ENCODE data around the gene TRIOBP.
A peak's percentile ranks its signal among the peaks of the same experiment; 100 is the strongest.

Gene TRIOBP

DNA sequence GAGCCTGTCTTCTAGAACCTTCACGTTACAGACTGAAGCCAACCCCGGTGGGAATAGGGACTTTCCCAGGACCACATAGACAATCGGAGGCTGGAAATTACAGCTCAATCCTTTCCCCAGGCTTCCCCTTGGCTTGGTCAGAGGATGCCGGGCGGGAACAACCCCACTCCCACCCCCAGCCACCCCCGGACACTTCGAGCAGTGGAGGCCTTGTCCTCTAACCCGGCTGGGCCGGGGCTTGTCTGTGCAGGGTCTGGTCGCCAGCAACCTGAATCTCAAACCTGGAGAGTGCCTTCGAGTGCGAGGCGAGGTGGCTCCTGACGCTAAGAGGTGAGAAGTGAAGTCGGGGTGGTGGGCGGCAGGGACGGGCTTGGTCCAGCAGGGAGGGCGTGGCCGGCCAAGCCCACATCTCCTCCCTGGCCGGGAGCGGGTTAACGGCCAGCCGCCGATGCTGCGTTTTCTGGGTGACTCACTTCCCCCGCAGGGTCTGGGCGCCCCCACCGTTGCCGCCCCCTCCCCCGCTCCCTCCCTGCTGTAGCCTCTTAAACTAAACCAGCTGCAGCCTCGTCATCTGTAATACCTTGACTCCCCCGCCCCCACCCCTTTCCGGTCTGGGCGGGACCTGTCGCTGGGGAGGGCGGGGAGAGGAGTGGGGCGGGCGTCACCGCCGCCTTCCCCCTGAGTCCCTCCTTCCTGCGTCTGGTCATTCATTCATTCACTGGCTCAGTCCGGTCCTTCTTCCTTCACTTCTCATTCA lies 19.9 kb upstream of the TRIOBP start:
- peak overlapping the region; percentile 82 to 86 for H3K4me3 Mint-ChIP-seq
- no peaks in the 10 kb centered on the region for H3K27me3 Mint-ChIP-seq
- ATAC-seq (replicated peaks) (peak; percentile 75 to 81), DNase-seq (peak; percentile 89)
- H3K36me3 Mint-ChIP-seq, result peaks cover 8 to 10% of the 10 kb centered on the region in 2 donors
- H3K4me1 Mint-ChIP-seq, result peaks cover 43 to 83% of the 10 kb centered on the region in 2 donors
- H3K9me3 Mint-ChIP-seq, result no peaks in the 10 kb centered on the region
- peak overlapping the region; percentile 96 for H3K27ac Mint-ChIP-seq

DNA sequence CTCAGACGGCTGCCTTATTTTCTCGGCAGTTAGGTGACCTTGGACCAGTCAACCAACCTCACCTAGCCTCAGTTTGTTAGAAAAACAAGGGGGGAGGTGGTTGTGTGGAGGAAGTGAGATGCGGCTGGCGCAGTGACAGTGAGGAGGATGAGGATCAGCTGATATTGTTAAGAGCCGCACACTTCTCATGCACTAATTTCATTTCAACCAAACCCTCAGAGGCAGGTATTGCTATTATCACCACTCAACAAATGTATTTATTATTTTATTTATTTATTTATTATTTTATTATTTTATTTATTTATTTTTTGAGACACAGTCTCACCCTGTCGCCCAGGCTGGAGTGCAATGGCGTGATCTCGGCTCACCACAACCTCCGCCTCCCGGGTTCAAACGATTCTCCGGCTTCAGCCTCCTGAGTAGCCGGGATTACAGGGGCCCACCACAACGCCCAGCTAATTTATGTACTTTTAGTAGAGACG lies 19.3 kb upstream of the TRIOBP start:
- ATAC-seq (replicated peaks), result peak; percentile 24 to 35
- no peak for DNase-seq
- H3K4me1 Mint-ChIP-seq, result peaks cover 38 to 77% of the 10 kb centered on the region in 2 donors
- peaks cover 8 to 10% of the 10 kb centered on the region in 2 donors for H3K36me3 Mint-ChIP-seq
- peak overlapping the region; percentile 96 for H3K27ac Mint-ChIP-seq
- no peaks in the 10 kb centered on the region for H3K27me3 Mint-ChIP-seq
- no peaks in the 10 kb centered on the region for H3K9me3 Mint-ChIP-seq
- H3K4me3 Mint-ChIP-seq, result peak overlapping the region; percentile 82 to 86

DNA sequence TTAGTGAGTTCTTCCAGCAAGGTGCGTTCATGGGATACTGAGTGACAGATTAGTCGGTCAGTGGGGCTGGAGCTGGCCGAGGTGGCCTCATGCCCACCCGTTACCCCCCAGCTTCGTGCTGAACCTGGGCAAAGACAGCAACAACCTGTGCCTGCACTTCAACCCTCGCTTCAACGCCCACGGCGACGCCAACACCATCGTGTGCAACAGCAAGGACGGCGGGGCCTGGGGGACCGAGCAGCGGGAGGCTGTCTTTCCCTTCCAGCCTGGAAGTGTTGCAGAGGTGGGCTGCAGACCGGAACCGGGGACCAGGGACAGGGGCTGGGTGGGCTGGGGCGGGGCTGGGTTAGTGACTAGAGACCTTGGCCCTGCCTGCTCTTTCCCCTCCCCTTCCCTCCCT lies 18.5 kb upstream of the TRIOBP start:
- Mint-ChIP-seq H3K27ac (no peak overlapping the region), H3K4me3 (no peak overlapping the region), H3K4me1 (peaks cover 35 to 69% of the 10 kb centered on the region in 2 donors), H3K9me3 (no peaks in the 10 kb centered on the region), H3K27me3 (no peaks in the 10 kb centered on the region), H3K36me3 (peaks cover 8 to 10% of the 10 kb centered on the region in 2 donors)
- ATAC-seq (replicated peaks) (no peak), DNase-seq (no peak)

DNA sequence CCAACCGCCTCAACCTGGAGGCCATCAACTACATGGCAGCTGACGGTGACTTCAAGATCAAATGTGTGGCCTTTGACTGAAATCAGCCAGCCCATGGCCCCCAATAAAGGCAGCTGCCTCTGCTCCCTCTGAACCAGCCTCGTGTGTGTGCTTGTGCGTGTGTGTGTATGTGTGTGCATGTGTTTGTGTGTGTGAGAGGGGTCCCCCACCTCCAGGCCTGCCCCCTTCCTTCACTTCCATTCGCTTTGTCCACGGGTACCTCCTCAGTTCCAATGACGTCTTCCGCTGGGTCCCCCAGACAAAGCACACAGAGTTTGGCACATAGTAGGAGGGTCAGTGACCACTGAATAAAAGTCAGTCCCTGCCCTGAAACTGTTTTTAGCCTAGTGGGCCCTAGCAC lies 17.2 kb upstream of the TRIOBP start:
- Mint-ChIP-seq H3K27ac (no peak overlapping the region), H3K36me3 (peaks cover 6 to 10% of the 10 kb centered on the region in 2 donors), H3K27me3 (no peaks in the 10 kb centered on the region), H3K9me3 (no peaks in the 10 kb centered on the region), H3K4me3 (peak overlapping the region in 1 of 2 donors; percentile 41), H3K4me1 (peaks cover 28 to 56% of the 10 kb centered on the region in 2 donors)
- ATAC-seq (replicated peaks) (no peak), DNase-seq (no peak)

DNA sequence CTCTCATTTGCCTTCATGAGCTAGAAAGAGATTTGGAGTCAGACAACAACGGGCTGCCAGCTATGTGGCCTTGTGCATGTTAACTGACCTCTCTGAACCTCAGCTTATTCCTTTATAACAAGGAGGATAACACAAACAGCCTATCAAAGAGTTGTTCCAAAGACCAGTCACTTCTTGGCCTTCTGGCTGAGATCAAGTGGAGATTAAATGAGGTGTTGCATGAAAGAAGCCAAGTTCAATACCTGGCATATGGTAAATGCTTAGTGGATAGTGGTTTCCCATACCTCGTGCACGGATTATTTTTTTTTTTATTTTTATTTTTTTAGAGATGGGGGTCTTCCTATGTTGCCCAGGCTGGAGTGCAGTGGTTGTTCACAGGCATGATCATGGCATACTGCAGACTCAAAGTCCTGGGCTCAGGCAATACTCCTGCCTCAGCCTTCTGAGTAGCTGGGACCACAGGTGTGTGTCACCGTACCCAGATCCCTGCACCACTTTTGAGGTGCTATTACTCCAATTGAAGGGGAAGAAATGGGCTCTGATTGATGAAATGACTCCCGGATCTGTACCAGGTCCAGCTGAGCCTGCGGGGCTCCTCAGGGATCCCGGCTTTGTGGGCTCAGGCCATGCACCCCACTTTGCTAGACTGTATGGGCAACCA lies 16.5 kb upstream of the TRIOBP start:
- no peak for DNase-seq
- Mint-ChIP-seq H3K9me3 (no peaks in the 10 kb centered on the region), H3K4me3 (no peak overlapping the region), H3K27me3 (no peaks in the 10 kb centered on the region), H3K4me1 (peaks cover 28 to 49% of the 10 kb centered on the region in 2 donors), H3K27ac (no peak overlapping the region), H3K36me3 (peaks cover 6 to 10% of the 10 kb centered on the region in 2 donors)
- no peak for ATAC-seq (replicated peaks)

DNA sequence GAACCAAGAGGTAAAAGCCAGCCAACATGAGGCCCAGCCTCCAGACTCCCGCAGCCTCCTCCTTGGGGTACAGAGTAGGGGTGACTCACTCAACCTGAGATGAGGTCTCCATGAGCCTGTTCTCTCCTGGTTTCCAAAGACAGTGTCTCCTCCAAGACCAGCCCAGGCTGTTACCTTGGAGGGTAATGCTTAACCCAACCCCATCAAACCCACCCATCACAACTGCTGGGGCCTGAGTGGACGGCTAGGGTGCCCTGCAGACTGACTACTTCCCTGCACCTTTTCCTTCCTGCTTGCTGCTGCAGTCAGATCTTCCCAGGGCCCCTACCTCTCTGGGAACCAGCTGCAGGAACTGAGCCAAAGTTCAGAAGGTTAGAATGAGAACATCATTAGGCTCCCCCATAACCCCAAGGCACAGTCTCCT lies 15.8 kb upstream of the TRIOBP start:
- no peak for DNase-seq
- peak overlapping the region; percentile 32 for H3K27ac Mint-ChIP-seq
- H3K36me3 Mint-ChIP-seq, result peaks cover 6 to 10% of the 10 kb centered on the region in 2 donors
- ATAC-seq (replicated peaks), result no peak
- H3K9me3 Mint-ChIP-seq, result no peaks in the 10 kb centered on the region
- H3K27me3 Mint-ChIP-seq, result no peaks in the 10 kb centered on the region
- H3K4me1 Mint-ChIP-seq, result peaks cover 22 to 42% of the 10 kb centered on the region in 2 donors
- H3K4me3 Mint-ChIP-seq, result no peak overlapping the region

DNA sequence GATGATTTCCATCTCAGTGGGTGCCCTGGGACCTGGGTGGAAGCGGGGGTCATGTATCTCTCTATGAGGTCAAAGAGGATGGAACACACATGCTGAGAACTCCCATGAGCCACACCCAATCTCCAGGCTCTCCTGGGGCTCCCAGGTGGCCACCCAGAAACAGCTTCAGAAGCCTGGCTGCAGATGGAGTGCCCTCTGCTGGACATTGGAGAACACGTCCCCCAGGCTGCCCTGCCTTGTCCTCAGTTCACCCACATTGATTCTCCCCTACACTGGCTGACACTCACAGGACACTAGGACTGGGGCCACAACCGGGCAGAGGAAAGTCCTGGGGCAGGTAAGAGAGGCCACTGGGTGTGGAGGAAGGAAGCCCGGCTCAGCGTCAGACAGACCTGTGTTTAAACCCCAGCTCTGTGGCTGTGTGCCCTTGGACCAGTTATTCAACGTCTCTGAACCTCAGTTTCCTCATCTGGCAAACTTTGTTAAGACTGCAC lies 15.2 kb upstream of the TRIOBP start:
- DNase-seq (peak; percentile 64), ATAC-seq (replicated peaks) (peak; percentile 37 to 41)
- Mint-ChIP-seq H3K27ac (peak overlapping the region; percentile 32), H3K36me3 (peaks cover 6 to 11% of the 10 kb centered on the region in 2 donors), H3K4me1 (peaks cover 21 to 37% of the 10 kb centered on the region in 2 donors), H3K9me3 (no peaks in the 10 kb centered on the region), H3K27me3 (no peaks in the 10 kb centered on the region), H3K4me3 (no peak overlapping the region)

DNA sequence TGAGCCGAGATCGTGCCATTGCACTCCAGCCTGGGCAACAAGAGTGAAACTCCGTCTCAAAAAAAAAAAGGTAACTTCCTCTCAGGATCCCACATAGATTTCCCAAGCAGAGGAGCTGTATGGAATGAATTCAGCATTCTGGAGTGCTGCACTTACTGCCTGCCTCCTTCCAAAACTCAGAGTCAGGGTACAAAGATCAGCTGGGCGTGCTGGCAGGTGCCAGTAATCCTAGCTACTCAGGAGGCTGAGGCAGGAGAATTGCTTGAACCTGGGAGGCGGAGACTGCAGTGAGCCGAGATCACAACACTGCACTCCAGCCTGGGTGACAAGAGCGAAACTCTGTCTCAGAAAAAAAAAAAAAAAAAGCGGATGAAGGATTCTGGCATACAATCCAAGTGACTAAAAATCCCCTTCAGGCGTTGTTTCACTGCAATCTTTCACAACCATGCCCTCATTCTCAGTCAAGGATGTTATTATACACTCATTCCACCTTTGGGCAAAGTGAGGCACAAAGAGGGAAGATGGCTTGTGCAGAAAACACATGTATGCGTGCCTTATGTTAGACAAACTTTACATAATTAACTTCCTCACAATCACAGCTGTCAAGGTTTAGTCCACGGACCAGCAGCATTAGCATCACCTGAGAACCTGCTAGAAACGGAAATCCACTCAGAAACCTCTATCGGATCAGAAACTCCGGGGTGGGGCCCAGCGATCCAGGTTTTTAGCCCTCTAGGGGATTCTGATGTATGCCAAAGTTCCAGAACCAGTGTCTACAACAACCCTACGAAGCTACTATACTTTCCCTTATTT lies 11.8 kb upstream of the TRIOBP start:
- peaks cover 10 to 18% of the 10 kb centered on the region in 2 donors for H3K36me3 Mint-ChIP-seq
- DNase-seq (no peak), ATAC-seq (replicated peaks) (no peak)
- H3K9me3 Mint-ChIP-seq, result no peaks in the 10 kb centered on the region
- peaks cover 20 to 27% of the 10 kb centered on the region in 2 donors for H3K4me1 Mint-ChIP-seq
- H3K4me3 Mint-ChIP-seq, result no peak overlapping the region
- H3K27me3 Mint-ChIP-seq, result no peaks in the 10 kb centered on the region
- peak overlapping the region; percentile 99 for H3K27ac Mint-ChIP-seq

DNA sequence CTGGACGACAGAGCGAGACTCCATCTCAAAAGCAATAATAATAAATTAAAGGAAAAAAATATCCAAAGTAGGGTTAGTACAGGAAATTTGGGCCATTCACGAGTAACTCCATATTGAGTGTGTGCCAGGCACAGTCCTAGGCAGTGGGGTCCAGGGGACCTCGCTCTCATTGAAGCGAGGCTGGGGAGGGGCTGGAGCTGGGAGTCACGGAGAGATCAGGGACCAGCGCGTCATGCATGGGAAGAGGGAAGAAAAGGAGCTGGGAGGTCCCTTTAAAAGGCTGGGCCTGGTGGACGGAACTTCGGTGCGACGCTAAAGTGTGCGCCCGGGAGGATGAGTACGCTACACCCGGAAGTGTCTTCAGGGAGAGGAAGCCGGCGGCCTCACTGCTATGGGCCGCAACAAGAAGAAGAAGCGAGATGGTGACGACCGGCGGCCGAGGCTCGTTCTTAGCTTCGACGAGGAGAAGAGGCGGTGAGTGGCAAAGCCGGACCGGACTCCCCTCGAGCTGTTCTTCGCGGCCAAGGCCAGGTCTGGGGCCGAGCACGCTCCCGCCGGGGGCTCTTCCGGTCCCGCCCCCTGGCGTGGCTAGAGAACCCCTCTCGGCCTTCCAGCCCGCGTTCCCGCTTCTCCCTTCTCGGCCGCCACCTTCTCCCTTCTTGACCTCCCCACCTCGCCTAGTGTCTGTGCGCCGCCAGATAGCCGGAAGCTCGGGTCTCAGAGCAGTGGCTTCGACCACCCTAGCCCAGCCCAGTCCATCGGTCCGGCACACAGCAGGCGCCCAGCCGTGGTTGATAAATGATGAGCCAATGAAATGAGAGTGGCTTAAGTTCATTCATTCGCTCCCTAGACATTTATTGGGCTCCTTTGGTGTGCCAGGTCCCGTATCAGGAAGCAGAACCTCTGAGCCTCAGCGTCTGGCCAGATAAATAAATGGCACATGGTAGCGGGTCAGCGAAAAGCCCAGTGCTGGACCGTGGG lies 10.6 kb upstream of the TRIOBP start, which contains the start of gene NOL12:
NOL12 (plus strand) TSS at position 342 of the 981 bp plus-strand sequence; CDS start at position 392, 50 bp downstream.
- H3K27me3 Mint-ChIP-seq, result no peaks in the 10 kb centered on the region
- H3K4me3 Mint-ChIP-seq, result peak within 1 kb of the TSS; percentile 89 to 100
- H3K4me1 Mint-ChIP-seq, result peaks cover 16 to 21% of the 10 kb centered on the region in 2 donors
- ATAC-seq (replicated peaks) (peak; percentile 90 to 93), DNase-seq (peak; percentile 75)
- peak within 1 kb of the TSS; percentile 99 for H3K27ac Mint-ChIP-seq
- peaks cover 16 to 28% of the 10 kb centered on the region in 2 donors for H3K36me3 Mint-ChIP-seq
- H3K9me3 Mint-ChIP-seq, result no peaks in the 10 kb centered on the region

DNA sequence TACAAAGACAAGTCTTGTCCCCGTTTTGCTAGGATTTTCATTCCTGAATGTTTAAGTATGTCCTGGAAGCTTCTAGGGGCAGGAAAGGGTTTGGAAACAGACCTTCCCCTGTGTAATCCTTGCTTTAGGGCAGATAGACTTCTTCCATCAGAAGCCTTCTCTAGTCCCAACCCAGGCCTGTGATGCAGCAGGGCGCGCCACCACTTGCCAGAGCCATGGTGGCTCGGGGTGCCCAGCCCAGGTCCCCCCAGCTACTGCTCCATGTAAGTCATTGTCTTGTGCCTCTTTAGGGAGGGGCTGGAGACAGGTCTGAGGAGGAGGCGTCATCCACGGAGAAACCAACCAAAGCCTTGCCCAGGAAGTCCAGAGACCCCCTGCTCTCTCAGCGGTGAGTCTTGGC lies 6.4 kb upstream of the TRIOBP start:
- ATAC-seq (replicated peaks) (no peak), DNase-seq (no peak)
- peaks cover 35 to 56% of the 10 kb centered on the region in 2 donors for H3K36me3 Mint-ChIP-seq
- no peak overlapping the region for H3K27ac Mint-ChIP-seq
- H3K27me3 Mint-ChIP-seq, result no peaks in the 10 kb centered on the region
- H3K4me3 Mint-ChIP-seq, result no peak overlapping the region
- H3K4me1 Mint-ChIP-seq, result peaks cover 13 to 15% of the 10 kb centered on the region in 2 donors
- no peaks in the 10 kb centered on the region for H3K9me3 Mint-ChIP-seq

DNA sequence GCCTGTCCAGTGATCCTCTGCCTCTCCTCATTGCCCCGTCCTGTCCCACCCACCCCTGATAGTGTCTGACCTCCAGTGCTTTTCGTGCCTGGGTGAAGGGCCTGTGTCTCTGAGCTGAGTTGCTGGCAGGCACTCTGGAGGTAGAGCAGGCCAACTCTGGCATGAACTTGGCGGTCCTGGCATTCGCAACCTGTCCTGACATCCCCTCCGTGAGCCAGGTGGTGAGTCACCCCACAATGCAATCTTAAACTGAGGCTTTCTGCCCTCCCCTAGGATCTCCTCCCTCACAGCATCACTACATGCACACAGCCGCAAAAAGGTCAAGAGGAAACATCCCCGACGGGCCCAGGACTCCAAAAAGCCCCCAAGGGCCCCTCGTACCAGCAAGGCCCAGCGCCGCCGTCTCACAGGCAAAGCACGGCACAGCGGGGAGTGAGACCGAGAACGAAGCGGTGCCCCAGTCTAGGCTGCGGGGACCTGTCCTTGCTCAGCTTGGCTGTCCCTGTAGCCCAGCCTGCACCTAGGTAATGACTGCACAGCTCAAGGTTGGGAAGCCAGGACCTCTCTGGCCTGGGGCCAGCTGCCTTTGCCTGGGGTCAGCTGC lies 5.8 kb upstream of the TRIOBP start:
- peaks cover 38 to 62% of the 10 kb centered on the region in 2 donors for H3K36me3 Mint-ChIP-seq
- H3K27ac Mint-ChIP-seq, result no peak overlapping the region
- peaks cover 15 to 21% of the 10 kb centered on the region in 2 donors for H3K4me1 Mint-ChIP-seq
- H3K9me3 Mint-ChIP-seq, result no peaks in the 10 kb centered on the region
- H3K27me3 Mint-ChIP-seq, result no peaks in the 10 kb centered on the region
- DNase-seq, result no peak
- H3K4me3 Mint-ChIP-seq, result no peak overlapping the region
- no peak for ATAC-seq (replicated peaks)

DNA sequence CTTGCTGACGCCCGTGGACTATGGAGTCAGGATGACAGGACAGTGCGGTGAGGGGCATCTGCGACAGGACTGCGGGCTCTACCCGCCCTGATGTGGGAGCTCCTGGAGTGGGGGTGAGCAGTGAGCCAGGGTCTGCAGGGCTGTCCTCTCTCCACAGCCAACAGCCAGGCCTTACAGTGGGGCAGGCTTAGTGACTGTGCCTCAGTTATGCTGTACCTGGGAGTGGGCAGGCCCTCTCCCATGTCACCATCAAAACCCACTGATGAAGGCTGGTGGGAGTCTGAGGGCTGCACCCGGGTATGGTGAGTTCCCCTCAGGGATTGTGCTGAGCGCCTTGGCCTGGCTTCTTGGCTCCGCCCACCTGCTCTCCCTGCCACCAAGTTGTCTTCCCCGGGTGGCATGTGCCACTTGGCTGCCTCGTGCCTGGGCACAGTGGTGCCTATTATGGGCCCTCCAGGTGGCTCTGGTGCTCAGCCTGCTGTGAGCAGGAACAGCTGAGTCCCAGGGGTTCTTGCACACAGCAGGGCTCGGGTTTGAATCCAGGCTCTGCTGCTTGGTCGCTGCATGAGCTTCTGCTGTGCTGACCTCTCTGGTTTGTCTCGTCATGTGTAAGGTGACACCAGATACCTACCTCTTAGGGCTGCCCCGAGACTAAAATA lies 4.1 kb upstream of the TRIOBP start:
- ATAC-seq (replicated peaks), result no peak
- Mint-ChIP-seq H3K4me3 (no peak overlapping the region), H3K36me3 (peaks cover 44 to 62% of the 10 kb centered on the region in 2 donors), H3K27me3 (no peaks in the 10 kb centered on the region), H3K27ac (peak overlapping the region; percentile 42), H3K9me3 (no peaks in the 10 kb centered on the region), H3K4me1 (peaks cover 18 to 29% of the 10 kb centered on the region in 2 donors)
- no peak for DNase-seq
